HepG2 (cell line): Measurements from ENCODE around the gene FHIP2A. TPM values are rescaled to one million over a fixed set of nuclear protein-coding genes. Genes with fewer than 3 reads are reported as not detected.
A peak's percentile ranks its signal among the peaks of the same experiment; 100 is the strongest.

Source experiments
- KAT7 ChIP-seq: IDR thresholded peaks from 2 replicates; pipeline ENCODE4 v1.6.1; 2018; ENCODE audit warnings: borderline replicate concordance, missing compliant biosample characterization
- MAZ ChIP-seq, 2 experiments: sonication (generic) in 1 of 2; formaldehyde crosslinking in 1 of 2; IDR thresholded peaks; 2 replicates each; pipeline versions ENCODE4 v1.5.0 to v1.6.1; 2012 to 2020; ENCODE audit warnings: low read depth in 2 of 2, mild to moderate bottlenecking in 2 of 2, borderline replicate concordance in 1 of 2, improper control_type of control experiment in 1 of 2, low read length in 1 of 2, missing genetic modification reagents in 1 of 2, moderate library complexity in 1 of 2
- MXI1 ChIP-seq: IDR thresholded peaks from 3 replicates; pipeline ENCODE4 v1.6.1; 2012; ENCODE audit warnings: low read depth, low read length, inconsistent platforms, borderline replicate concordance
- NR3C1 ChIP-seq: sonication (generic); formaldehyde crosslinking; IDR thresholded peaks from 2 replicates; pipeline ENCODE4 v1.4.0; 2020; ENCODE audit warnings: missing genetic modification reagents
- REXO4 ChIP-seq: sonication (generic); formaldehyde crosslinking; IDR thresholded peaks from 2 replicates; pipeline ENCODE4 v1.8.0; 2022; ENCODE audit warnings: missing genetic modification reagents, mild to moderate bottlenecking, borderline replicate concordance
- TBX2 ChIP-seq: sonication (generic); formaldehyde crosslinking; IDR thresholded peaks from 2 replicates; pipeline ENCODE4 v1.5.0; 2020; ENCODE audit warnings: missing genetic modification reagents, mild to moderate bottlenecking, borderline replicate concordance
- ZBTB42 ChIP-seq: sonication (generic); formaldehyde crosslinking; IDR thresholded peaks from 2 replicates; pipeline ENCODE4 v1.5.0; 2020; ENCODE audit warnings: mild to moderate bottlenecking, missing genetic modification reagents
- ZMYM2 ChIP-seq: sonication (generic); formaldehyde crosslinking; IDR thresholded peaks from 2 replicates; pipeline ENCODE4 v1.8.0; 2022; ENCODE audit warnings: mild to moderate bottlenecking, missing genetic modification reagents
- ZNF24 ChIP-seq: fragments of 450-650 bp; IDR thresholded peaks from 2 replicates; pipeline ENCODE4 v1.6.1; 2017; ENCODE audit warnings: antibody characterized with exemption, mild to moderate bottlenecking
- ZNF354B ChIP-seq: sonication (generic); formaldehyde crosslinking; IDR thresholded peaks from 2 replicates; pipeline ENCODE4 v1.8.0; 2022; ENCODE audit warnings: mild to moderate bottlenecking, missing genetic modification reagents
- ZNF672 ChIP-seq: sonication (generic); formaldehyde crosslinking; IDR thresholded peaks from 2 replicates; pipeline ENCODE4 v1.8.1; 2022; ENCODE audit warnings: missing genetic modification reagents
- polyA plus RNA-seq, 8 experiments: library from polyadenylated mRNA; depleted of rRNA in 3 of 8; stranded (reverse) in 7 of 8; unstranded in 1 of 8; fragments of >200 nt; fragmentation: Illumina TruSeq in 4 of 8; extraction: Trizol in 4 of 8; gene quantifications; 2 replicates each; pipeline versions ENCODE4 v1.2.1 to v1.2.3, GENCODE V29; 2011 to 2016; ENCODE audit warnings: low read depth in 4 of 8, missing spikeins in 1 of 8, mixed read lengths in 1 of 8; ENCODE audit not compliant: insufficient read depth in 1 of 8
- total RNA-seq, 5 experiments: library from RNA; depleted of rRNA; stranded (reverse); fragments of >200 nt; fragmentation: Illumina TruSeq; extraction: Trizol; gene quantifications; 2 replicates each; pipeline ENCODE4 v1.2.3, GENCODE V29; 2016; ENCODE audit warnings: low read depth in 1 of 5
- TF ChIP-seq, protein P1 (sequence below): sonication (generic); formaldehyde crosslinking; IDR thresholded peaks from 2 replicates; pipeline ENCODE4 v1.4.0; 2020; ENCODE audit warnings: missing genetic modification reagents
- TF ChIP-seq, protein P2 (sequence below): sonication (generic); formaldehyde crosslinking; IDR thresholded peaks from 2 replicates; pipeline ENCODE4 v1.8.1; 2023; ENCODE audit warnings: missing genetic modification reagents, inconsistent platforms, borderline replicate concordance
- TF ChIP-seq, protein P3 (sequence below): IDR thresholded peaks from 2 replicates; pipeline ENCODE4 v1.6.1; 2016; ENCODE audit warnings: low read depth, missing genetic modification reagents, missing compliant biosample characterization
- TF ChIP-seq, protein P4 (sequence below), 2 experiments: sonication (generic) in 1 of 2; formaldehyde crosslinking in 1 of 2; IDR thresholded peaks; 2 replicates each; pipeline versions ENCODE4 v1.4.0 to v1.6.1; 2016 to 2020; ENCODE audit warnings: borderline replicate concordance in 1 of 2, low read depth in 1 of 2, mild to moderate bottlenecking in 1 of 2, missing genetic modification reagents in 1 of 2

Gene FHIP2A
- total and polyA plus RNA-seq, 2 of the 13 experiments (the other 11 are each of a cell fraction or from before 2014, with no cell fraction given): 6.5 to 8.3 TPM

DNA sequence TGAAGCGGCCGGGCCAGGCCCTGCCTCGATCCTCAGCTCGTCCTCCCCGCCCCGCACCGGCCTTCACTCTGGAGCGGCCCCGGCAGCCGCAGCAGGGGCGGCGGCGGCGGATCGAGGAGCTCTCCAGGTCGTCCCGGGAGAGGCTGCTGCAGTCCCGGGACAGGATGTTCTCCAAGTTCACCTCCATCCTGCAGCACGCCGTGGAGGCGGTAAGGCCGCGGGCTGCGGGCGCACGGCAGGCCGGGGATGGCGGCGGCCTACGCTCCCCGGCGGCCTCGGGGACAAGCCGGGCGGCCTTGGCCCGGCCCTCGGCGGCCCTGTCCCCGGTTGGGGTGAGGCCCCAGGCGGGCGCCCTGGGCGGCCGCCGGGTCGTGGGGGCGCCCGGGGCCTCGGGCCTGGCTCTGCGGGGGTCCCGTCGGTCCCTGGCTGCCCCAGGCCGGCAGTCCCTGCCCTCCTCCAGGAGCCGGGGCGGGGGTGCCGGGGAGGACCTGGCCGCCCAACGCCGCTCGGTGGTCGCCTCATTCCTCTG lies 399 bp downstream of the FHIP2A start (continued):
- TF ChIP-seq, protein P1, sequence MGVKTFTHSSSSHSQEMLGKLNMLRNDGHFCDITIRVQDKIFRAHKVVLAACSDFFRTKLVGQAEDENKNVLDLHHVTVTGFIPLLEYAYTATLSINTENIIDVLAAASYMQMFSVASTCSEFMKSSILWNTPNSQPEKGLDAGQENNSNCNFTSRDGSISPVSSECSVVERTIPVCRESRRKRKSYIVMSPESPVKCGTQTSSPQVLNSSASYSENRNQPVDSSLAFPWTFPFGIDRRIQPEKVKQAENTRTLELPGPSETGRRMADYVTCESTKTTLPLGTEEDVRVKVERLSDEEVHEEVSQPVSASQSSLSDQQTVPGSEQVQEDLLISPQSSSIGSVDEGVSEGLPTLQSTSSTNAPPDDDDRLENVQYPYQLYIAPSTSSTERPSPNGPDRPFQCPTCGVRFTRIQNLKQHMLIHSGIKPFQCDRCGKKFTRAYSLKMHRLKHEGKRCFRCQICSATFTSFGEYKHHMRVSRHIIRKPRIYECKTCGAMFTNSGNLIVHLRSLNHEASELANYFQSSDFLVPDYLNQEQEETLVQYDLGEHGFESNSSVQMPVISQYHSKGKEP (CRISPR knock-in tag): no peak
- TF ChIP-seq ZNF24 (no peak), ZMYM2 (CRISPR knock-in tag) (no peak), NR3C1 (CRISPR knock-in tag) (no peak), MXI1 (no peak), KAT7 (no peak), REXO4 (CRISPR knock-in tag) (no peak), ZNF354B (no peak), ZNF672 (CRISPR knock-in tag) (no peak), MAZ (IDR thresholded peaks at IDR 0.05; ENCODE audit: borderline replicate concordance, low read depth, low read length) (no peak), MAZ (CRISPR knock-in tag; IDR thresholded peaks at IDR 0.05; ENCODE audit: low read depth) (peak; percentile 34; the same call in 1 of the 2 replicates), ZBTB42 (CRISPR knock-in tag) (no peak), TBX2 (peak; percentile 20; the same call in 1 of the 2 replicates)
- TF ChIP-seq, protein P2, sequence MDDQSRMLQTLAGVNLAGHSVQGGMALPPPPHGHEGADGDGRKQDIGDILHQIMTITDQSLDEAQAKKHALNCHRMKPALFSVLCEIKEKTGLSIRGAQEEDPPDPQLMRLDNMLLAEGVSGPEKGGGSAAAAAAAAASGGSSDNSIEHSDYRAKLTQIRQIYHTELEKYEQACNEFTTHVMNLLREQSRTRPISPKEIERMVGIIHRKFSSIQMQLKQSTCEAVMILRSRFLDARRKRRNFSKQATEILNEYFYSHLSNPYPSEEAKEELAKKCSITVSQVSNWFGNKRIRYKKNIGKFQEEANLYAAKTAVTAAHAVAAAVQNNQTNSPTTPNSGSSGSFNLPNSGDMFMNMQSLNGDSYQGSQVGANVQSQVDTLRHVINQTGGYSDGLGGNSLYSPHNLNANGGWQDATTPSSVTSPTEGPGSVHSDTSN (CRISPR knock-in tag): no peak
- TF ChIP-seq, protein P3, sequence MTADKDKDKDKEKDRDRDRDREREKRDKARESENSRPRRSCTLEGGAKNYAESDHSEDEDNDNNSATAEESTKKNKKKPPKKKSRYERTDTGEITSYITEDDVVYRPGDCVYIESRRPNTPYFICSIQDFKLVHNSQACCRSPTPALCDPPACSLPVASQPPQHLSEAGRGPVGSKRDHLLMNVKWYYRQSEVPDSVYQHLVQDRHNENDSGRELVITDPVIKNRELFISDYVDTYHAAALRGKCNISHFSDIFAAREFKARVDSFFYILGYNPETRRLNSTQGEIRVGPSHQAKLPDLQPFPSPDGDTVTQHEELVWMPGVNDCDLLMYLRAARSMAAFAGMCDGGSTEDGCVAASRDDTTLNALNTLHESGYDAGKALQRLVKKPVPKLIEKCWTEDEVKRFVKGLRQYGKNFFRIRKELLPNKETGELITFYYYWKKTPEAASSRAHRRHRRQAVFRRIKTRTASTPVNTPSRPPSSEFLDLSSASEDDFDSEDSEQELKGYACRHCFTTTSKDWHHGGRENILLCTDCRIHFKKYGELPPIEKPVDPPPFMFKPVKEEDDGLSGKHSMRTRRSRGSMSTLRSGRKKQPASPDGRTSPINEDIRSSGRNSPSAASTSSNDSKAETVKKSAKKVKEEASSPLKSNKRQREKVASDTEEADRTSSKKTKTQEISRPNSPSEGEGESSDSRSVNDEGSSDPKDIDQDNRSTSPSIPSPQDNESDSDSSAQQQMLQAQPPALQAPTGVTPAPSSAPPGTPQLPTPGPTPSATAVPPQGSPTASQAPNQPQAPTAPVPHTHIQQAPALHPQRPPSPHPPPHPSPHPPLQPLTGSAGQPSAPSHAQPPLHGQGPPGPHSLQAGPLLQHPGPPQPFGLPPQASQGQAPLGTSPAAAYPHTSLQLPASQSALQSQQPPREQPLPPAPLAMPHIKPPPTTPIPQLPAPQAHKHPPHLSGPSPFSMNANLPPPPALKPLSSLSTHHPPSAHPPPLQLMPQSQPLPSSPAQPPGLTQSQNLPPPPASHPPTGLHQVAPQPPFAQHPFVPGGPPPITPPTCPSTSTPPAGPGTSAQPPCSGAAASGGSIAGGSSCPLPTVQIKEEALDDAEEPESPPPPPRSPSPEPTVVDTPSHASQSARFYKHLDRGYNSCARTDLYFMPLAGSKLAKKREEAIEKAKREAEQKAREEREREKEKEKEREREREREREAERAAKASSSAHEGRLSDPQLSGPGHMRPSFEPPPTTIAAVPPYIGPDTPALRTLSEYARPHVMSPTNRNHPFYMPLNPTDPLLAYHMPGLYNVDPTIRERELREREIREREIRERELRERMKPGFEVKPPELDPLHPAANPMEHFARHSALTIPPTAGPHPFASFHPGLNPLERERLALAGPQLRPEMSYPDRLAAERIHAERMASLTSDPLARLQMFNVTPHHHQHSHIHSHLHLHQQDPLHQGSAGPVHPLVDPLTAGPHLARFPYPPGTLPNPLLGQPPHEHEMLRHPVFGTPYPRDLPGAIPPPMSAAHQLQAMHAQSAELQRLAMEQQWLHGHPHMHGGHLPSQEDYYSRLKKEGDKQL (CRISPR knock-in tag): no peak
- TF ChIP-seq, protein P4, sequence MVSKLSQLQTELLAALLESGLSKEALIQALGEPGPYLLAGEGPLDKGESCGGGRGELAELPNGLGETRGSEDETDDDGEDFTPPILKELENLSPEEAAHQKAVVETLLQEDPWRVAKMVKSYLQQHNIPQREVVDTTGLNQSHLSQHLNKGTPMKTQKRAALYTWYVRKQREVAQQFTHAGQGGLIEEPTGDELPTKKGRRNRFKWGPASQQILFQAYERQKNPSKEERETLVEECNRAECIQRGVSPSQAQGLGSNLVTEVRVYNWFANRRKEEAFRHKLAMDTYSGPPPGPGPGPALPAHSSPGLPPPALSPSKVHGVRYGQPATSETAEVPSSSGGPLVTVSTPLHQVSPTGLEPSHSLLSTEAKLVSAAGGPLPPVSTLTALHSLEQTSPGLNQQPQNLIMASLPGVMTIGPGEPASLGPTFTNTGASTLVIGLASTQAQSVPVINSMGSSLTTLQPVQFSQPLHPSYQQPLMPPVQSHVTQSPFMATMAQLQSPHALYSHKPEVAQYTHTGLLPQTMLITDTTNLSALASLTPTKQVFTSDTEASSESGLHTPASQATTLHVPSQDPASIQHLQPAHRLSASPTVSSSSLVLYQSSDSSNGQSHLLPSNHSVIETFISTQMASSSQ (IDR thresholded peaks at IDR 0.05; ENCODE audit: low read depth): no peak
- TF ChIP-seq, protein P4 (CRISPR knock-in tag; IDR thresholded peaks at IDR 0.05; ENCODE audit: borderline replicate concordance): no peak
